Measurements from ENCODE around the gene CDK5RAP1.

The CDK5RAP1 gene

GRCh38 chr20:33332905-33333456 is 68.3 kb downstream of the CDK5RAP1 start:
- no peak for DNase-seq

GRCh38 chr20:33328157-33329137 is 72.9 kb downstream of the CDK5RAP1 start:
- DNase-seq, result no peak

GRCh38 chr20:33325350-33325749 is 76.0 kb downstream of the CDK5RAP1 start:
- no peak for DNase-seq

GRCh38 chr20:33323236-33323635 is 78.1 kb downstream of the CDK5RAP1 start:
- DNase-seq, result no peak

- DNase-seq, result no peak
Measured at GRCh38 chr20:33322456-33322855, 78.9 kb downstream of the CDK5RAP1 start.

- no peak for DNase-seq
Measured at GRCh38 chr20:33320006-33320405, 81.3 kb downstream of the CDK5RAP1 start.

- no peak for DNase-seq
Measured at GRCh38 chr20:33318096-33318429, 83.3 kb downstream of the CDK5RAP1 start.

GRCh38 chr20:33317424-33318095 is 83.8 kb downstream of the CDK5RAP1 start:
- DNase-seq, result no peak

- no peak for DNase-seq
Measured at GRCh38 chr20:33316958-33317357, 84.4 kb downstream of the CDK5RAP1 start.

GRCh38 chr20:33316343-33316742 is 85.0 kb downstream of the CDK5RAP1 start:
- no peak for DNase-seq

- DNase-seq, result no peak
Measured at GRCh38 chr20:33313686-33314314, 87.5 kb downstream of the CDK5RAP1 start.

GRCh38 chr20:33312583-33312982 is 88.7 kb downstream of the CDK5RAP1 start:
- DNase-seq, result no peak

GRCh38 chr20:33311996-33312395 is 89.3 kb downstream of the CDK5RAP1 start:
- no peak for DNase-seq

GRCh38 chr20:33311011-33311410 is 90.3 kb downstream of the CDK5RAP1 start:
- DNase-seq, result no peak

GRCh38 chr20:33310327-33310899 is 90.9 kb downstream of the CDK5RAP1 start:
- no peak for DNase-seq

GRCh38 chr20:33309631-33310030 is 91.7 kb downstream of the CDK5RAP1 start:
- DNase-seq, result no peak

Data from stimulated activated CD4-positive, alpha-beta T cell treated with anti-CD3 and anti-CD28 coated beads, Interleukin-2, amount 100 ng/mL, for 24 hours (primary cell).